Lower leg skin (tissue), 3 donors: Measurements from ENCODE around the gene APBA1.

Experiments
- CTCF ChIP-seq, 3 donors: fragments of 450-650 bp; IDR thresholded peaks; one replicate each; pipeline ENCODE4 v1.5.1; 2016; ENCODE audit warnings: antibody characterized with exemption in 3 of 3, mild to moderate bottlenecking in 3 of 3, moderate library complexity in 2 of 3
- POLR2A ChIP-seq, 2 donors: fragments of 450-650 bp; IDR thresholded peaks; one replicate each; pipeline ENCODE4 v1.6.1; 2016 to 2017; ENCODE audit warnings: antibody characterized with exemption in 2 of 2, mild to moderate bottlenecking in 1 of 2, moderate library complexity in 1 of 2

- no peak for TF ChIP-seq CTCF (IDR thresholded peaks at IDR 0.05)
- TF ChIP-seq POLR2A (IDR thresholded peaks at IDR 0.05), result no peak
Observed at GRCh38 chr9:69497816-69498215, 174.4 kb downstream of the APBA1 start.
